Astrocyte of the spinal cord (primary cell): ENCODE results near the gene GOLGA1.

Experiments used
- DNase-seq: peaks from one replicate; pipeline ENCODE4 v3.0.0; 2011; ENCODE audit warnings: low read depth, low spot score
- H3K4me3 ChIP-seq: 2 replicates; pipeline ENCODE4 v1.5.1; 2011; ENCODE audit warnings: low read depth, mild to moderate bottlenecking, low read length, moderate library complexity
- in situ Hi-C: cut with HindIII; loops from 2 replicates; pipeline ENCODE4 v1.10.0; 2017; ENCODE audit warnings: low sequenced_read_pairs
- TF ChIP-seq, protein P1 (sequence below): IDR thresholded peaks from 2 replicates; pipeline ENCODE4 v1.5.1; 2012; ENCODE audit warnings: low read depth, mild to moderate bottlenecking, low read length, inconsistent platforms

GOLGA1 gene

DNA sequence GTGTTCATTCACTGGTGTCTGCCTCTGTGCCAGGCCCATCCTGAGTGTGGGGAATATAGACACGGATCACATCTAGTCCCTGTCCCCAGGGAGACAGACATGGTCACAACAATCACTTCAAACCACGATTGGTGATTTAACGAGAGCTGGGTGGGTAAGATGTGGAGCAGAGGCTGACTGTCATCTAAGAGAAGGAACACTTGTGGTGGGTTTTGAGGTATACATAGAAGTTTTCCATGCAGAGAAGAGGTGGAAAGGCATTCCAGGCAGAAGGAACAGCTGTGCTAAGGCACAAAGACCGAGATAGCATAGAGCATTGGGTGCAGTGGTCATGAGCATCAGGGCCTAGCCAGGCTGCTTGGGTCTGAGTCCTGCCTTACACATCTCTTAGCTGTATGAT, 110.3 kb downstream of the GOLGA1 start:
- DNase-seq, result no peak
- in situ Hi-C loops, result no loop called here
- TF ChIP-seq, protein P1, sequence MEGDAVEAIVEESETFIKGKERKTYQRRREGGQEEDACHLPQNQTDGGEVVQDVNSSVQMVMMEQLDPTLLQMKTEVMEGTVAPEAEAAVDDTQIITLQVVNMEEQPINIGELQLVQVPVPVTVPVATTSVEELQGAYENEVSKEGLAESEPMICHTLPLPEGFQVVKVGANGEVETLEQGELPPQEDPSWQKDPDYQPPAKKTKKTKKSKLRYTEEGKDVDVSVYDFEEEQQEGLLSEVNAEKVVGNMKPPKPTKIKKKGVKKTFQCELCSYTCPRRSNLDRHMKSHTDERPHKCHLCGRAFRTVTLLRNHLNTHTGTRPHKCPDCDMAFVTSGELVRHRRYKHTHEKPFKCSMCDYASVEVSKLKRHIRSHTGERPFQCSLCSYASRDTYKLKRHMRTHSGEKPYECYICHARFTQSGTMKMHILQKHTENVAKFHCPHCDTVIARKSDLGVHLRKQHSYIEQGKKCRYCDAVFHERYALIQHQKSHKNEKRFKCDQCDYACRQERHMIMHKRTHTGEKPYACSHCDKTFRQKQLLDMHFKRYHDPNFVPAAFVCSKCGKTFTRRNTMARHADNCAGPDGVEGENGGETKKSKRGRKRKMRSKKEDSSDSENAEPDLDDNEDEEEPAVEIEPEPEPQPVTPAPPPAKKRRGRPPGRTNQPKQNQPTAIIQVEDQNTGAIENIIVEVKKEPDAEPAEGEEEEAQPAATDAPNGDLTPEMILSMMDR, result no peak
- no peak overlapping the region for H3K4me3 ChIP-seq

DNA sequence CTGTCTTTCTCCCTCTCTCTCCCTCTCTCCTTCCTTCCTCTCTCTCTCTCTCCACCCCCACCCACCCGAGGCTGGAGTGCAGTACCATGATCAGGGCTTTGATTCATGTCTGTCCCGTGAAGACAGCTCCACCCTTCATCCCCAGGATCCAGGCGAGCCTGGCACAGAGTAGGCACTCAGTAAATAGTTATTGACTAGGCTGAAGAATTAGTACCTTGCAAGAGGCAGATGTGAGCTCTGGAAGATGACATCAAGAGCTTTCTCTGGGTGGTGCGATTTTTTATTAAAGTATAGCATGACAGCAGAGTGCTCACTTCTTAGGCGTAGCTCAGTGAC, 111.6 kb downstream of the GOLGA1 start:
- TF ChIP-seq, protein P1, result no peak
- in situ Hi-C loops, result no loop called here
- DNase-seq, result no peak
- H3K4me3 ChIP-seq, result no peak overlapping the region

DNA sequence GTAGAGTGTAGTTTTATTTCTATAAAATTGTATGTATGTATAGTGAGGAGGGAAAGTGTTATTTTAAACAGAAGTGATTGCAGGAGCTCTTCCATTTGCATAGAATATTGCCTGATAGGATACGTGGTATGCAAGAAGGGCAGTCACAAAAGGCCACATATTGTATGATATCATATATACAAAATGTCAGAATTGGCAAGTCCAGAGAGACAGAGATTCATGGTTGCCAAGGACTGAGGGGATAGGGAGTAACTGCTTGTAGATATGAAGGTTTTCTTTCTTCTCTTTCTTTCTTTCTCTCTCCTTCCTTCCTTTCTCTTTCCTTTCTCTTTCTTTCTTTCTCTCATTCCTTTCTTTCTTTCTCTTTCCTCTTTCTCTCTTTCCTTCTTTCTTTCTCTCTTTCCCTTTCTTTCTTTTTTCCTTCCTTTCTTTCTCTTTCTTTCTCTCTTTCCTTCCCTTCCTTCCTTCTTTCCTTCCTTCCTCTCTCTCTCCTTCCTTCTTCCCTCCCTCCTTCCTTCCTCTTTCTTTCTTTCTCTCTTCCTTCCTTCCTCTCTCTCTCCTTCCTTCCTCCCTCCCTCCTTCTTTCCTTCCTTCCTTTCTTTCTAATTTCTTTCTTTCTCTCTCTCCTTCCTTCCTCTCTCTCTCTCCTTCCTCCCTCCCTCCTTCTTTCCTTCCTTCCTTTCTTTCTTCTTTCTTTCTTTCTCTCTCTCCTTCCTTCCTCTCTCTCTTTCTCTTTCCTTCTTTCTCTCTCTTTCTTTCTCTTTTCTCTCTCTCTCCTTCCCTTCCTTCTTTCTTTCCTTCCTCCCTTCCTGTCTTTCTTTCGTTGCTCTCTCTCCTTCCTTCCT, 112.2 kb downstream of the GOLGA1 start:
- no peak for DNase-seq
- TF ChIP-seq, protein P1, result no peak
- in situ Hi-C loops, result no loop called here

More for the DNA sequence above, 112.2 kb downstream of the GOLGA1 start:
- no peak overlapping the region for H3K4me3 ChIP-seq
